Pancreas (tissue), 10 donors: ENCODE data around the gene TRIM8. TPM values are rescaled to one million over a fixed set of nuclear protein-coding genes. Genes with fewer than 3 reads are reported as not detected.
"Not testable (repeated sequence)": the region's sequence is repeated elsewhere in the genome, so short reads cannot be mapped to it uniquely, and the experiment has no call there.

Source experiments
- ATAC-seq, 4 donors: fragments of 200-7000 bp; cut with Tn5 transposase; one replicate each; pipeline versions ENCODE4 v1.8.0 to v1.9.1; 2020; ENCODE audit warnings: mild to moderate bottlenecking in 4 of 4, moderate library complexity in 4 of 4
- DNase-seq, 6 donors: peaks; one replicate each; pipeline ENCODE4 v3.0.0-alpha.2; 2020
- FAIRE-seq: peaks from 2 replicates; lab custom pipeline; 2012; peaks lifted over from hg19 to GRCh38; lab: Jason Lieb, UNC
- H3K27ac ChIP-seq, 4 donors: fragments of 200-600 bp; sonication (generic); 1 replicate in 3 of 4; 2 replicates in 1 of 4; pipeline versions ENCODE4 v1.5.0 to v1.8.0; 2020
- H3K27me3 ChIP-seq, 4 donors: fragments of 200-600 bp; one replicate each; pipeline ENCODE4 v1.8.0; 2021
- H3K36me3 ChIP-seq, 3 donors: fragments of 200-600 bp; sonication (generic) in 1 of 3; one replicate each; pipeline versions ENCODE4 v1.5.0 to v1.8.0; 2020 to 2021
- H3K4me1 ChIP-seq, 3 donors: fragments of 200-600 bp; one replicate each; pipeline ENCODE4 v1.8.0; 2021
- H3K4me3 ChIP-seq, 4 donors: fragments of 200-600 bp; sonication (generic) in 2 of 4; one replicate each; pipeline versions ENCODE4 v1.5.0 to v1.8.0; 2020 to 2021
- H3K9me3 ChIP-seq, 4 donors: fragments of 200-600 bp; one replicate each; pipeline ENCODE4 v1.8.0; 2021
- WGBS, 2 donors: extraction: QIAGEN DNeasy Blood & Tissue Kit; methylation state at CpG; one replicate each; pipeline ENCODE4 v1.1.7; 2013; 5-methylcytosine and 5-hydroxymethylcytosine counted together
- intact Hi-C, 3 donors: fragments of 100-400 bp; cut with DNase I; formaldehyde crosslinking; loops; one replicate each; pipeline versions ENCODE4 v1.11.1 to v1.14.2; 2022
- polyA plus RNA-seq, 2 donors: library from polyadenylated mRNA; stranded (reverse); fragments of 200-250 nt; gene quantifications; one replicate each; pipeline ENCODE4 v1.2.3, GENCODE V29; 2013
- total RNA-seq, 6 donors: library from RNA; stranded (reverse); fragmentation: NEBNext Ultra II Directional in 4 of 6; extraction: Animal tissue kit (Norgen Biotek cat#: 25700) in 4 of 6; gene quantifications; one replicate each; pipeline versions ENCODE4 v1.2.1 to v1.2.4, GENCODE V29; 2021 to 2023
- TF ChIP-seq, protein P1 (sequence below), 4 donors: fragments of 200-600 bp; sonication (generic) in 3 of 4; IDR thresholded peaks; one replicate each; pipeline versions ENCODE4 v1.5.0 to v1.8.0; 2021; ENCODE audit warnings: antibody characterized with exemption in 4 of 4
- donor health status: healthy with polysubstance abuse.
- donor health status: DM: no; HTN: no; CAD: no; lungs with moderate emphysema.
- donor health status: DM: no; HTN: no; CAD: no.
- donor health status: control.
- donor health status: control.
- donor health status: Bipolar disorder and iron deficiency.
- donor health status: DM: yes; HTN: yes; CAD: no.
- donor health status: DM: no; HTN: no; CAD: no.
- donor health status: DM: no; HTN: no; CAD: no.
- donor health status: DM: yes; HTN: yes; CAD: no.

Gene TRIM8
- total and polyA plus RNA-seq, 8 donors: 42.2 to 106 (median 74.1) TPM

DNA sequence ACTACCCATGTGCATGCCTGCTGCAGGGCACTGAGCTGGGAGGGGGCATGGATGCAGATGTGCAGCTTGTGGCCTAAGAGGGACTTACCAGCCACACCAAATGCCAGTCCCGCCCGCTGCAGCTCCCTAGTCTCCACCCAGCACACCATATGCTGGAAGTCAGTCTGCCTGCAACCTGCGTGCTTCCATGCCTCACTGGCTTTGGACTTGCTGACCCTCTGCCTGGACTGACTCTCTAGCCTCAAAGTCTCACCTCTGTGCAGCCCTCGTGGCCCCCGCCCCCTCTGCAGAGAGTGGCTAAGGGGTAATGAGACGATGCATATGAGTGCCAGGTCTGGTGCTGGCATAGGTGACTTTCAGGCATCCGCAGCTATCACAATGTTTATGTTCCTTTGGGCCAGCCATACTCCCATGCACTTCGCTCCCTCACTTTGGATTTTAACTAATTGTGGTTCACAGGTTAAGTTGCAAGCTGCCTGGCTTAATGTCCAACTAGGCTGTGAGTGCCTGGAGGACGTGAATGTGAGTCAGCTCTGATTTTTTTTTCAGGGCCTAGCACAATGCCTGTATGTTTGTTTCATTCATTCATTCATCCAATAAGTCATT, 21.7 kb downstream of the TRIM8 start:
- intact Hi-C loops: no loop called here
- peaks cover 4 to 23% (median 7%) of the 10 kb centered on the region in 3 donors for H3K4me1 ChIP-seq
- no peak overlapping the region for H3K4me3 ChIP-seq
- DNase-seq (no peak), FAIRE-seq (no peak), ATAC-seq (no peak)
- no peaks in the 10 kb centered on the region for H3K27me3 ChIP-seq
- H3K9me3 ChIP-seq: no peaks in the 10 kb centered on the region
- H3K27ac ChIP-seq: no peak overlapping the region
- TF ChIP-seq, protein P1, sequence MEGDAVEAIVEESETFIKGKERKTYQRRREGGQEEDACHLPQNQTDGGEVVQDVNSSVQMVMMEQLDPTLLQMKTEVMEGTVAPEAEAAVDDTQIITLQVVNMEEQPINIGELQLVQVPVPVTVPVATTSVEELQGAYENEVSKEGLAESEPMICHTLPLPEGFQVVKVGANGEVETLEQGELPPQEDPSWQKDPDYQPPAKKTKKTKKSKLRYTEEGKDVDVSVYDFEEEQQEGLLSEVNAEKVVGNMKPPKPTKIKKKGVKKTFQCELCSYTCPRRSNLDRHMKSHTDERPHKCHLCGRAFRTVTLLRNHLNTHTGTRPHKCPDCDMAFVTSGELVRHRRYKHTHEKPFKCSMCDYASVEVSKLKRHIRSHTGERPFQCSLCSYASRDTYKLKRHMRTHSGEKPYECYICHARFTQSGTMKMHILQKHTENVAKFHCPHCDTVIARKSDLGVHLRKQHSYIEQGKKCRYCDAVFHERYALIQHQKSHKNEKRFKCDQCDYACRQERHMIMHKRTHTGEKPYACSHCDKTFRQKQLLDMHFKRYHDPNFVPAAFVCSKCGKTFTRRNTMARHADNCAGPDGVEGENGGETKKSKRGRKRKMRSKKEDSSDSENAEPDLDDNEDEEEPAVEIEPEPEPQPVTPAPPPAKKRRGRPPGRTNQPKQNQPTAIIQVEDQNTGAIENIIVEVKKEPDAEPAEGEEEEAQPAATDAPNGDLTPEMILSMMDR (IDR thresholded peaks at IDR 0.05): no peak
- H3K36me3 ChIP-seq: no peaks in the 10 kb centered on the region
- WGBS, 2 donors: 83 to 85% methylated on average over 9 of the region's 9 CpGs

DNA sequence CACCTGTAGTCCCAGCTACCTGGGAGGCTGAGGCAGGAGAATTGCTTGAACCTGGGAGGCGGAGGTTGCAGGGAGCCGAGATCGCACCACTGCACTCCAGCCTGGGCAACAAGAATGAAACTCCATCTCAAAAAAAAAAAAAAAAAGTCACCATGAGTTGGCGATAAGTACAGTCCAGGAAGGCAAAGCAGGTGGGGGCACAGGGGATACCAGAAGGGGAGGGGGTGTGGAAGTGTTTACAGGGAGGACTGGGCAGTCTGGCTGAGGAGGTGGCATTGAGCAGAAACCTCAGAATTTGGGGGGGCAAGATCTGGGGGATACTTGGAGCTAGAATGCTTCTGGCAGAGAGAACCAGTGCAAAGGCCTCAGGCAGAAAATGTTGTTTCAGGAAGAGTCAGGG, 23.1 kb downstream of the TRIM8 start:
- H3K9me3 ChIP-seq, H3K4me3 ChIP-seq, H3K36me3 ChIP-seq, H3K27me3 ChIP-seq, intact Hi-C loops, ATAC-seq, FAIRE-seq, H3K27ac ChIP-seq: not testable (repeated sequence)
- peaks cover 0 to 19% (median 7%) of the 10 kb centered on the region in 3 donors for H3K4me1 ChIP-seq
- DNase-seq: peak in 1 of 6 donors; percentile 8
- 84 to 89% methylated on average over 4 of the region's 4 CpGs for WGBS, 2 donors

DNA sequence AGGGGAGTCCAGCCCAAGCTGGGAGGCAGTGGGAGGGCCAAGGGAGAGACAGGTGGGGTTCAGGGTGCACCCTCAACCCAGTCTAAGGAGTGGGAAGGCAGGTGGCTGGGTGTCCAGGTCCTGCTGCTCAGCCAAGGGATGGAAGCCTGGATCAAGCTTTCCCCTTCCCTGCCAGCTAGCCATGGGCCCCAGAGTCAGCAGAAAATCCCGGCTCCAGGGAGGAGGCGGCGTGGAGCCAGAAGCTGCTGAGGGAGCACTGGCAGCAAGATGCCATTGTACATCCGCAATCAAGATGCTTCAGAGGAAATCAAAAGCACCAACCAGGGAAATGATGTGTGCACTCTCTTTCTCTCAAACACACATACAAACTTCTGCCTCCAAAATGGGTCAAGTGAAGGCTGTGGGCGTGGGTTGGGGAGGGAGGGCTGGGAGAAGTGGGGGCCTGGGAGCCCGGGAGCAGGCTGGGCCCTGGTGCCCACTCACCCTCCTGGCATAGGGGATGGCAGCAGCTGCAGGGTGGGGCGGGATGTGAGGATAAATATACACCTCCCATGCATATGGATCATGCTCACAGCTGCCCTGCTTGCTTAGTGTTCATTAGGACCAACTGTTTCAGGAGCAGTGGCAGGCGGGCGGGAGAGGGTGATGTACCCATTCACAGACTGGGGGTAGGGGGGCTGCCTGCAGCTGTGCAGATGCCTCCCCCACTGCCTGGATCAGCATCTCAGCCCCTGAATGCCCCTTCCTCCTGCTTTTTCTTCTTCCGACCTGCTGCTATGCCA, 24.2 kb downstream of the TRIM8 start:
- intact Hi-C loops: no loop called here
- peak in 2 of 6 donors; percentile 45 to 46 for DNase-seq
- H3K27ac ChIP-seq: peak overlapping the region; percentile 68 to 87 (median 78)

DNA sequence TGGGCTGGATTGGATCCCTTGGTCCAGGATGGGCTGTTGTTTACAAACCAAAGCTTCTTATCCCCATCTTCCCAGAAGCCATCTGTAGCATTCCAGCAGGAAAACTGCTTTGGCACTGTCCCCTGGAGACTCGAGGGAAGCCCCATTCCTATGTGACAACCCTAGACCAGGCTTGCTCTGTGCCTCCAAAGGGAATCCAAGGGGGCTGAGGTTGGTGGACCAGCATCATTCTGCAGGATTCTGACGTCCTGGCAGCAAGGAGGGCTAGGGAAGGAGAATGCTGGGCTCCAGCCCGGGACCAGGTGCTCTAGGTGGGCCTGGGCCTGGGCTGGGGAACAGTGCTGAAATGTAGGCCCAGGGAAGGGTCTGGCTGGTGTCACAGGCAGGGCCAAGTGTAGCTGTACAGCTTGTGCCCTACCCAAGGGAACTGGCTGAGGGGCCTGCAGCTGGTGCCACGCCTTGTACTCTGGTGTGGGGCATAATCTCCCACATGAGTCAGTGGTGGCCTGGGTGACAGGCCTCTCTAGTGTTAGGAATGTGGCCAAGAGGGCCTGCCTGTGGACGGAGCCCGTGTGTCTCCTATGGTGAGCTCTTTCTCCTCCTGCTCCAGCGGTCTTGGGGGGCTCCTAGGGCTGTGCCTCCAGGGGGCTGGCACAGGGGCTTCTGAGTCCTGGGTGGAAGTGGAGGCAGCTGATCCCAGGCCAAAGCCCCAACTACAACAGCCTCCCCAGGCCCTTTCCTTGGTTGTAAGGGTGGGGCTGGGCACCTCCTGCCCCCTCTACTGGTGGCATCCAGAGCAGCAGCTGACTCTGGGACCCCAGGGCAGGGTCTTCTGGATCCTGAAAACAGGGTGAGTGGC, 25.2 kb downstream of the TRIM8 start:
- Histone ChIP-seq H3K27ac (peak overlapping the region; percentile 68 to 87 (median 78)), H3K9me3 (no peaks in the 10 kb centered on the region), H3K4me3 (no peak overlapping the region), H3K27me3 (no peaks in the 10 kb centered on the region), H3K36me3 (no peaks in the 10 kb centered on the region), H3K4me1 (peaks cover 0 to 19% (median 7%) of the 10 kb centered on the region in 3 donors)
- peak; percentile 88 to 92 (median 92) for ATAC-seq
- TF ChIP-seq, protein P1 (IDR thresholded peaks at IDR 0.05): peak; percentile 14 to 36 (median 23)
- WGBS, 2 donors: 37 to 42% methylated on average over 6 to 7 of the region's 7 CpGs
- DNase-seq: peak; percentile 78 to 94 (median 91)
- intact Hi-C loops: no loop called here
- FAIRE-seq: no peak

More for the DNA sequence above, 24.2 kb downstream of the TRIM8 start:
- TF ChIP-seq, protein P1 (IDR thresholded peaks at IDR 0.05): no peak
- Histone ChIP-seq H3K36me3 (no peaks in the 10 kb centered on the region), H3K4me1 (peaks cover 0 to 19% (median 7%) of the 10 kb centered on the region in 3 donors), H3K4me3 (no peak overlapping the region), H3K9me3 (no peaks in the 10 kb centered on the region), H3K27me3 (no peaks in the 10 kb centered on the region)
- ATAC-seq (no peak), FAIRE-seq (no peak)
- WGBS, 2 donors: 87 to 89% methylated on average over 10 of the region's 10 CpGs
